Tibial artery (tissue), 4 donors: ENCODE measurements around the gene ANKRD13B.

Experiments used
- DNase-seq, 2 donors: peaks; one replicate each; pipeline ENCODE4 v3.0.0-alpha.2; 2019
- H3K27ac ChIP-seq, 2 donors: fragments of 200-600 bp; sonication (generic) in 1 of 2; 1 replicate in 1 of 2; 2 replicates in 1 of 2; pipeline ENCODE4 v1.5.1; 2018 to 2019; ENCODE audit warnings: mild to moderate bottlenecking in 1 of 2
- H3K27me3 ChIP-seq, 2 donors: fragments of 200-600 bp; sonication (generic) in 1 of 2; one replicate each; pipeline versions ENCODE4 v1.5.1 to v1.6.0; 2016 to 2019
- H3K36me3 ChIP-seq, 3 donors: fragments of 200-600 bp; sonication (generic) in 2 of 3; one replicate each; pipeline ENCODE4 v1.5.1; 2016 to 2019; ENCODE audit warnings: mild to moderate bottlenecking in 2 of 3
- H3K4me1 ChIP-seq, 4 donors: fragments of 200-600 bp; sonication (generic) in 2 of 4; 1 replicate in 3 of 4; 2 replicates in 1 of 4; pipeline ENCODE4 v1.5.1; 2016 to 2019
- H3K4me3 ChIP-seq, 2 donors: fragments of 200-600 bp; sonication (generic) in 1 of 2; 1 replicate in 1 of 2; 2 replicates in 1 of 2; pipeline ENCODE4 v1.5.1; 2018 to 2019; ENCODE audit warnings: mild to moderate bottlenecking in 2 of 2
- H3K9me3 ChIP-seq, 3 donors: fragments of 200-600 bp; sonication (generic) in 1 of 3; one replicate each; pipeline ENCODE4 v1.5.1; 2016 to 2019
- CTCF ChIP-seq, 2 experiments: fragments of 200-600 bp in 1 of 2; fragments of 450-650 bp in 1 of 2; IDR thresholded peaks; one replicate each; pipeline ENCODE4 v1.5.1; 2017 to 2019; ENCODE audit warnings: antibody characterized with exemption in 2 of 2, mild to moderate bottlenecking in 1 of 2, moderate library complexity in 1 of 2
- intact Hi-C: fragments of 100-400 bp; cut with DNase I; formaldehyde crosslinking; loops from one replicate; pipeline ENCODE4 v1.15.0; 2023; ENCODE audit warnings: low total_unique reads

ANKRD13B gene

GRCh38 chr17:29576214-29577000 lies 16.5 kb upstream of the ANKRD13B start:
- Histone ChIP-seq H3K27me3 (no peaks in the 10 kb centered on the region), H3K36me3 (peaks cover 24 to 80% (median 68%) of the 10 kb centered on the region in 3 donors), H3K9me3 (no peaks in the 10 kb centered on the region), H3K4me1 (peaks cover 0 to 34% (median 18%) of the 10 kb centered on the region in 4 donors), H3K4me3 (no peak overlapping the region), H3K27ac (no peak overlapping the region)
- intact Hi-C loops, result loop anchor here (5.0 kb wide), 2 partner anchors 36 to 206 kb away; no protein-coding TSS in a partner anchor
- no peak for TF ChIP-seq CTCF (IDR thresholded peaks at IDR 0.05)
- peak in 1 of 2 donors; percentile 64 for DNase-seq

- peak in 1 of 2 donors; percentile 61 for DNase-seq
- no peaks in the 10 kb centered on the region for H3K27me3 ChIP-seq
- H3K27ac ChIP-seq, result peak overlapping the region in 1 of 2 donors; percentile 40
- H3K4me1 ChIP-seq, result peaks cover 0 to 28% (median 15%) of the 10 kb centered on the region in 4 donors
- H3K36me3 ChIP-seq, result peaks cover 29 to 82% (median 74%) of the 10 kb centered on the region in 3 donors
- intact Hi-C loops, result loop anchor here (5.0 kb wide), 2 partner anchors 35 to 205 kb away; no protein-coding TSS in a partner anchor
- no peak for TF ChIP-seq CTCF (IDR thresholded peaks at IDR 0.05)
- H3K9me3 ChIP-seq, result no peaks in the 10 kb centered on the region
- H3K4me3 ChIP-seq, result no peak overlapping the region
These were observed 15.9 kb upstream of the ANKRD13B start for GRCh38 chr17:29577001-29577370.

- peaks cover 0 to 24% (median 9%) of the 10 kb centered on the region in 4 donors for H3K4me1 ChIP-seq
- no peaks in the 10 kb centered on the region for H3K27me3 ChIP-seq
- TF ChIP-seq CTCF (IDR thresholded peaks at IDR 0.05), result no peak
- peak overlapping the region in 1 of 2 donors; percentile 40 for H3K27ac ChIP-seq
- peak in 1 of 2 donors; percentile 71 for DNase-seq
- peaks cover 30 to 87% (median 77%) of the 10 kb centered on the region in 3 donors for H3K36me3 ChIP-seq
- intact Hi-C loops, result loop anchor here (5.0 kb wide), 2 partner anchors 35 to 205 kb away; no protein-coding TSS in a partner anchor
- no peaks in the 10 kb centered on the region for H3K9me3 ChIP-seq
- no peak overlapping the region for H3K4me3 ChIP-seq
These were observed 15.3 kb upstream of the ANKRD13B start for GRCh38 chr17:29577385-29578211.

GRCh38 chr17:29578626-29579485 lies 14.1 kb upstream of the ANKRD13B start:
- TF ChIP-seq CTCF (IDR thresholded peaks at IDR 0.05), result no peak
- Histone ChIP-seq H3K4me3 (no peak overlapping the region), H3K4me1 (peaks cover 0 to 18% (median 2%) of the 10 kb centered on the region in 4 donors), H3K9me3 (no peaks in the 10 kb centered on the region), H3K27me3 (no peaks in the 10 kb centered on the region), H3K27ac (no peak overlapping the region), H3K36me3 (peaks cover 30 to 91% (median 73%) of the 10 kb centered on the region in 3 donors)
- DNase-seq, result no peak
- intact Hi-C loops, result loop anchor here (5.0 kb wide), 2 partner anchors 33 to 203 kb away; no protein-coding TSS in a partner anchor
